ENCODE data around the gene GIMAP7.

GIMAP7 gene

GRCh38 chr7:150516956-150517745, 2.5 kb downstream of the GIMAP7 start:
- TF ChIP-seq TAF1 (IDR thresholded peaks at IDR 0.05; ENCODE audit: borderline replicate concordance, insufficient read depth, low read length): no peak
- no peak for TF ChIP-seq FOXP2 (optimal IDR thresholded peaks at IDR 0.05; ENCODE audit: borderline replicate concordance, extremely low read depth, extremely low read length, insufficient read depth)
- no peak for TF ChIP-seq SIN3A (IDR thresholded peaks at IDR 0.05; ENCODE audit: borderline replicate concordance, insufficient read depth, low read length)
- TF ChIP-seq POLR2AphosphoS5 (IDR thresholded peaks at IDR 0.05; ENCODE audit: low read depth, low read length): no peak
- no peak for TF ChIP-seq REST (IDR thresholded peaks at IDR 0.05; ENCODE audit: insufficient read depth in 1 of 2, low read depth in 2 of 2, low read length in 2 of 2)

- TF ChIP-seq POLR2AphosphoS5 (IDR thresholded peaks at IDR 0.05; ENCODE audit: low read depth, low read length) (no peak), REST (IDR thresholded peaks at IDR 0.05; ENCODE audit: insufficient read depth in 1 of 2, low read depth in 2 of 2, low read length in 2 of 2) (no peak), FOXP2 (optimal IDR thresholded peaks at IDR 0.05; ENCODE audit: borderline replicate concordance, extremely low read depth, extremely low read length, insufficient read depth) (no peak), SIN3A (IDR thresholded peaks at IDR 0.05; ENCODE audit: borderline replicate concordance, insufficient read depth, low read length) (no peak), TAF1 (IDR thresholded peaks at IDR 0.05; ENCODE audit: borderline replicate concordance, insufficient read depth, low read length) (no peak)
Measured at GRCh38 chr7:150519310-150519709, 4.6 kb downstream of the GIMAP7 start.

- TF ChIP-seq TAF1 (IDR thresholded peaks at IDR 0.05; ENCODE audit: borderline replicate concordance, insufficient read depth, low read length) (no peak), FOXP2 (optimal IDR thresholded peaks at IDR 0.05; ENCODE audit: borderline replicate concordance, extremely low read depth, extremely low read length, insufficient read depth) (no peak), POLR2AphosphoS5 (IDR thresholded peaks at IDR 0.05; ENCODE audit: low read depth, low read length) (no peak), REST (IDR thresholded peaks at IDR 0.05; ENCODE audit: insufficient read depth in 1 of 2, low read depth in 2 of 2, low read length in 2 of 2) (no peak), SIN3A (IDR thresholded peaks at IDR 0.05; ENCODE audit: borderline replicate concordance, insufficient read depth, low read length) (no peak)
Measured at GRCh38 chr7:150520145-150520544, 5.5 kb downstream of the GIMAP7 start.

- no peak for TF ChIP-seq SIN3A (IDR thresholded peaks at IDR 0.05; ENCODE audit: borderline replicate concordance, insufficient read depth, low read length)
- no peak for TF ChIP-seq REST (IDR thresholded peaks at IDR 0.05; ENCODE audit: insufficient read depth in 1 of 2, low read depth in 2 of 2, low read length in 2 of 2)
- no peak for TF ChIP-seq POLR2AphosphoS5 (IDR thresholded peaks at IDR 0.05; ENCODE audit: low read depth, low read length)
- no peak for TF ChIP-seq FOXP2 (optimal IDR thresholded peaks at IDR 0.05; ENCODE audit: borderline replicate concordance, extremely low read depth, extremely low read length, insufficient read depth)
- no peak for TF ChIP-seq TAF1 (IDR thresholded peaks at IDR 0.05; ENCODE audit: borderline replicate concordance, insufficient read depth, low read length)
Measured at GRCh38 chr7:150524018-150524417, 9.3 kb downstream of the GIMAP7 start.

All from PFSK-1 (cell line).